HK-2 (cell line): ENCODE measurements around the gene CBARP.
"Not testable (repeated sequence)": the region's sequence is repeated elsewhere in the genome, so short reads cannot be mapped to it uniquely, and the experiment has no call there.

ENCODE experiments used
- DNase-seq: peaks from one replicate; pipeline ENCODE4 v3.0.0-alpha.2; 2018; ENCODE audit not compliant: unreplicated experiment

Gene CBARP

DNA sequence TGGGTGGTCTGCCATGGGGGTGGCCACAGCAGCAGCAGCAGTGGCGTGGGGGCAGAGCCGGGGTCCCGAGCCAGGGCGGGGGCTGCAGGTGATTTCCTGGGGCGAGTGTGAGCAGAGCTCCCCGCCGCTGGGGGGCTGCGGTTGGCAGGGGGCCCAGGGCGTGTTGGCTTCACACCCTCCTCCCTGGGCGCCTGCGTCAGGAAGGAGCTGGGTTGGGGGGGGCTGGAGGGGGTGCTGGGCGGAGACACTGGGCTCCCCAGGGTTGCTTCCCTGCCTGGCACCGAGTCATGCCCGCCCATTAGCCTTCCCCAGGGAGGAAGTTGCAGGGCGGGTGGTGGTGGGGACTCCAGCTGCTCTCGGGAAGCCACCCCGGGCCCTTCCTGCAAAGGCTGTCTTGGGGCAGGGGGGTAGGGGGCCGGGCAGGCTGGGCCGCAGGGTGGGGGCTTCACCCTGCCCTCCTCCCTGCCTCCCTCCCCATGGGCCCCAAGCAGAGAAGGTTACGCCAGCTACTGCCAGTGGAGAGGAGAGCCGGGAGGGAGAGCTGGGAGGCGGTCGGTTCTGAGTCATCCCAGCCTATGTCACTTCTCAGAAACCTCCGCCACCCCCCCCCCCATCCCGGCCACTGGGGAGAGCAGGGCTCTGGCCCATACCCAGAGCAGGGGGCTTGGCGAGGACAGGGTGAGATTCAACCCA, 15.2 kb upstream of the CBARP start:
- peak; percentile 95 for DNase-seq

DNA sequence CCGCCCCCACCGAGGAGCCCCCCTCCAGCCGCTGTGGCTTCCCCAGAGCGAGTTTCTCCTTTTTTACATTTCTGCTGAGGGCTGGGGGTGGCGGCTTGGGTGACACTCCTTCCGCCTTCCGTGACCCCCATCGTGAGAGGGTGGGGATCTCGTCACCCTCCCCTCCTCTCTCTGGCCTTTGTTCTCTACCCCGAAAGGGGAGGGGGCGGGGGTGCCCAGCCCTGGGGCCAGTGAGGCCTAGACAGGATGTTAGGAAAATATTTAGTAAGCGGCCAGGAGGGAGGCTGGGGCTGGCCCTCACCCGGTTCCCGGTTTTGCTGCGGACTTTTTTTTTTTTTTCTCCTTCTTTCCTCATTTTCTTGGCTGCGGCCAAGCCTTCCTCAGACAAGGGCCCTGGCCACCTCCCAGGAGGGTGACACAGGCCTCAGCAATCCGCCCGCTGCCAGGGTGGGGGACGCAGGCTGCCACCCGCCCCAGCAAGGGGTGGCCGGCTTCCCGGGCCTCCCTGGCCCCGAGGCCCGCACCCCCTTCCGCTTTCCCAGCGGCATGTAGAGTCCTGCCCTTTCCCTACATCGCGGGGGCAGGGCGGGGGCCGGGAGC, 14.5 kb upstream of the CBARP start:
- peak; percentile 91 for DNase-seq

DNA sequence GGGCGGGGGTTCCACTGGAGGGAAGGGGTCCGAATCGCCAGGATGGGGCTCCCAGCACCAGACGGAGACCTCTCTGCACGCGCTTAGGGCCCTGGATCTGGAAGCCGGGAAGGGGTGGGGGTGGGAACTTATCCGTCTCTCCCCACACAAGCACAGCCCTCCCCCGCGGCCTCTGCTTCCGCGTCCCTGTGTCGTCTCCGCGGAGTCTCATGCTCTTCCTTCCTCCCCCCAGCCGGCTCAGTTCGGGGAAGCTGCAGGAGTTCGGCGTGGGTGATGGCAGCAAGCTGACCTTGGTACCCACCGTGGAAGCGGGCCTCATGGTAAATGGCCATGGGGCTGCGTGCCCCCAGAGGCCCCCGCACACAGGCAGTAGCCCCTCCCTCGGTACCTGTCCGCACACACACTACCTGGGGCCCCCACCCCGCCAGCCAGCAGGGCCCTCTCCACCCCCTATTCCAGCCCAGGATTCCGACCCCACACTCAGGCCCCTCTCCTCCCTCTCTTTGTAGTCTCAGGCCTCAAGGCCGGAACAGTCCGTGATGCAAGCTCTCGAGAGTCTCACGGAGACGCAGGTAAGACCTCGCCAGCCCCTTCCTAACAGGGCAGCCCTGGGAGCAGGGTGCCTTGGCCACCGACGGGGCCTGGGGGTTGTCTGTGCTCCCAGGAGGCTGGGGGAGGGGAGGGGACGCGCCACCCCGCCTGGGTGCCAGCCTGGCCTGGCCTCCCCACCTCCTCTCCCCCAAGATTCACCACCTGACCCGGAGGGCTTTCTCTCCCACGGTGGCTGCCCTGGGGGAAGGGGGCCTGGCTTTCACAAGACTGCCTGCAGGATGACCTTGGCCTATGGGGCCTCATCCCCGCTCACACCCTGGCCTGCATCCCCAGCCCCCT, 13.8 kb upstream of the CBARP start:
- DNase-seq: peak; percentile 74

DNA sequence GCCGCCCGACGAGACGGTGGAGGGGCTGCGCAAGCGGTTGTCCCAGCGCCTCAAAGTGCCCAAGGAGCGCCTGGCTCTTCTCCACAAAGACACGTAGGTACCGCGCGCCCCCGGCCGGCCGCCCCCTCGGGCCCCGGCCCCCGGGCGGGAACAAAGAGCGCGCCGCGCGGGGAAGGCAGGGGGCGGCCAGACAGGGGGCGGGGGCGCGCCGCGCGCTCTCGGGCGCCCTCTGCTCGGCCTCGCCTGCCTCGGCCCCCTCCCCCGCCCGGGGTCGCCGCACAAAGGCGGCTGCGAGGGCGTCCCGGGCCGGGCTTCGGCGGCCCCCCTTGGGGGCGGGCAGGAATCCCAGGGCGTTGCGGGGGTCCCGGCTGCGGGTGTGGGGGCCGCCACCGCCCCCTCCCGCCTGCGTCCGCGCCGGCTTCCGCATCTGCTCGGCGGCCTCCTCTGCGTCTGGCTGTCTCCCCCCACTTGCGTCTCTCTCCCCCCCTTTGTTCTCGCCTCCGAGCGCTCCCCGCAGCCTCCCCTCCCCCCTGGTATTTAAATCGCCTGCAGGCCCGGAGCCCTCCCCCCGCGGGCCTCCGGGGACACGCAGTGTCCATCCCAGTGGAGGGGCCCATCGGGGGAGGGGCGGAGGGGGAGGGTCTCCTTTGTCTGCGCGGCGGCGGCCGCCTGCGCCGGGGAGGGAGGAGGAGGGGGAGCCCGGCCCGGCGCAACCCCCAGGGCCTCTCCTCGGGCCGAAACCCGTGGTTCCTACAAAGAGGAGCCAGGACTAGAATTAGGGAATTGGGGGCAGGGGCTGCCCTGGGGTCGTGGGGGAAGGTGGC, 12.8 kb upstream of the CBARP start:
- DNase-seq: peak; percentile 39

DNA sequence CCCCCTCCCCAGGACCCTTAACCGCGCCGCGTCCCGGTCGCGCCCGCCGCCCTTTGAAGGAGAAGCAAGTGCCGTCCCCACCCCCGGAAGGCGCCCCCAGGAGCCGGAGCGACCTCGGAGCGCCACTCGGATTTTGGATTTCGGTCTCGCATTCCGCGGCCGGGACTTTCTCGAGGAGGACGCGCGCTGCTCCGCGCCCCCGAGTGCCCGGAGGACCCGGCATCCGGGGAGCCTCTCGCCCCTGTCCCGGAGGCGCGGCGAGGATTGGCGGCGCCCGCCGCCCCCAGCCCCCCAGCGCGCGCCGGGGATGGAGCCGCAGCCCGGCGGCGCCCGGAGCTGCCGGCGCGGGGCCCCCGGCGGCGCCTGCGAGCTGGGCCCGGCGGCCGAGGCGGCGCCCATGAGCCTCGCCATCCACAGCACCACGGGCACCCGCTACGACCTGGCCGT, 12.2 kb upstream of the CBARP start:
- no peak for DNase-seq

DNA sequence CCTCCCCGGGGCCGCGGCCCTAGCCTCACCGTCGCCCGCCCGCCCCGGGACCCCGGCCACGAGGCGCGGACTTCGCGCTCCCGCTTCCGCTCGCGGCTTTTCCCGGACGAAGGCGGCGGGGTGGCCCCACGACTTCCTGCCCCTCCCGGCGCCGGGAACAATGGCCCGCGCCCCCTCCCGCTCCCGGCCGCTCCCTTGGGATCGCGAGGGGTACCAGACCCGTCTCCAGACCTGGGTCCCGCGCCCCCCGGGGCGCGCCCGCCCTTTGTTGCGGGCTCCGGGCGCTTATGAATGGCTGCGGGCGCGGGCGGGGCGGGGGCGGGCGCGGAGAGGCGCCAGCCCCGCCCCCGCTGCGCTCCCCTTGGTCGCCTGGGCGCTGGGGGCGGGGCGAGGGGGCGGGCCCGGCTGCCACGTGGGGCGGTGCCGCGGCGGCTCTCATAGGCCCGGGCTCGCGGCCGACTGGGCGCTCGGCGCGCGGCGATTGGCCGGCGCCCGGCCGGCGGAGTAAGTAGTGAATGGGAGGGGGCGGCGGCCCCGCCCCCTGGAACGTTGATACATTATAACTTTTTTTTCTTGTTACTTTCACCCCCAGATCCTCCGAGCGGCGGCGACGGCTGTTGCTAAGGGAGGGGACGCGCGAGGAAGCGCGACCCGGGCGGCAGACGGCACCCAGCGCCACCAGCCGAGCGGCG, 11.6 kb upstream of the CBARP start:
- DNase-seq: peak; percentile 95

DNA sequence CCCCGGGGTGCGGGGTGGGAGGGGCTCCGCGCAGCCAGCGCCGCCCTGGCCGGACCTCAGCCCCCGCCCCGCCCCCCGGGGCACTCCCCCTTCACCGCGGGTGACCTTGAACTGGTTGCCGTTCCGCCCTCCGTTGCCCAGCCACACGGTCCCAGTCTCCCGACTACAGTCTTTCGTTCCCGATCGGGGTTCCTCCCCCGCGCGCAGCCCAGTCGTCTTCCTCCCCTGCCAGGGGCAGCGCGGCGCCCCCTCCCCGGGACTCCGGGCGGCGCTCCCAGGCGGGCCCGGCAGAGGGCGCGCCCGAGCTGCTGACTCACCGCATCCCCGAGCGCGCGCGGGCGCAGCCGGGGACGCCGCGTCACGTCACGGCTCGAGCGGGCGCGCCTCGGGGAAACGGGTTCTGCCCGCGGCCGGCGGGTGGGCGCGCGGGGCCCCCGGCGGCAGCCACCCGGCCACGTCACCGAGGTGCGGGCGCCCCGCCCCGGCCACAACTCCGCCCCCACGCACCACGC, 11.0 kb upstream of the CBARP start:
- peak; percentile 81 for DNase-seq

DNA sequence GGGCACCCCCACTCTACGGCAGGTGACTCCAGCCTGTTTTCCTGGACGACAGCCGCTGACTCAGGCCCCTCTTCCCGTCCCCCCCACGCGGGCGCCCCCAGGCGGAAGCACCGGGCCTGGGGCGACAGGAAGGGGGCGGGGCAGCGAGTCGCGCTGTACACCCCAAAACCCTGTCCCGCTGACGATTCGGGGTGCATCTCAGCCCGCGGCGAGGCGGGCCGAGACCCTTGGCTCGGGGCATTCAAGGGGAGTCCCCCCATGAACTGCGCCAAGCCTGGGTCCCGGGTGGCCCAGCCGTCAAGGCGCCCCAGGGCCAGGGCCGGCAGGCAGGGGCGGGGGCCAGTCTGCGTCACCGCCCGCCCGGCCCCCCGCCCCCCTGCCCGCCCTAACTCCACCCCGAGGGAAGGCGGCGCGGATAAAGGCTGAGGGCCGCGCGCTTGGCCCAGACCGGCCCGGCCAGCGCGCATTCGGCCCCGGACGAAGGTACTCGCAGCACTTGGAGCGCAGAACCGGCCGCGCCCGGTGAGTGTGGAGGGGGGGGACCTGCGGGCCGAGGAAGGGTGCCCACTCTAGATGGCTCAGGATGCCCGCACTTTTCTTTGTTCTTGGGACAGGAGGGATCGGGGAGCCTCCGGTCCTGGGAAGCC, 10.5 kb upstream of the CBARP start, which contains the start of gene MIDN:
TSS of gene MIDN (plus strand) at position 445 of the 647 bp plus-strand sequence. CDS start 1,714 bp downstream, outside the sequence.
- peak; percentile 87 for DNase-seq

DNA sequence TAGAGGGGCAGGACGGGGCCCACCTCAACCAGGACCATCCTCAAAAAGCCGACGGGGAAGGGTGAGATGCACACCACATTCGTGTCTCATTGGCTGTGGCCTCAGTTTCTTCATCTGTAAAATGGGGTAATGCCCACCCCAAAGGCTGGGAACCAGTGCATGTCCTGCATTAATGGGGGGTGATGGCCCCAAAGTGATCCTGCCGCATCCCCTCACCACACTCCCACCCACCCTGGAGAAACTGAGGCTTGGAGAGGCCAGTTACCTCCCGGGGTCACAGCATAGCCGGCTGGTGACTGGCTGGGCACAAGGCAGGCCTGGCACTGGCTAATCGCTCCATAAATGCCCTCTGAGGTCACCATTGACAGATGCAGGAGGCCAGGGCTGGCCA, 9.9 kb upstream of the CBARP start:
- DNase-seq: no peak

DNA sequence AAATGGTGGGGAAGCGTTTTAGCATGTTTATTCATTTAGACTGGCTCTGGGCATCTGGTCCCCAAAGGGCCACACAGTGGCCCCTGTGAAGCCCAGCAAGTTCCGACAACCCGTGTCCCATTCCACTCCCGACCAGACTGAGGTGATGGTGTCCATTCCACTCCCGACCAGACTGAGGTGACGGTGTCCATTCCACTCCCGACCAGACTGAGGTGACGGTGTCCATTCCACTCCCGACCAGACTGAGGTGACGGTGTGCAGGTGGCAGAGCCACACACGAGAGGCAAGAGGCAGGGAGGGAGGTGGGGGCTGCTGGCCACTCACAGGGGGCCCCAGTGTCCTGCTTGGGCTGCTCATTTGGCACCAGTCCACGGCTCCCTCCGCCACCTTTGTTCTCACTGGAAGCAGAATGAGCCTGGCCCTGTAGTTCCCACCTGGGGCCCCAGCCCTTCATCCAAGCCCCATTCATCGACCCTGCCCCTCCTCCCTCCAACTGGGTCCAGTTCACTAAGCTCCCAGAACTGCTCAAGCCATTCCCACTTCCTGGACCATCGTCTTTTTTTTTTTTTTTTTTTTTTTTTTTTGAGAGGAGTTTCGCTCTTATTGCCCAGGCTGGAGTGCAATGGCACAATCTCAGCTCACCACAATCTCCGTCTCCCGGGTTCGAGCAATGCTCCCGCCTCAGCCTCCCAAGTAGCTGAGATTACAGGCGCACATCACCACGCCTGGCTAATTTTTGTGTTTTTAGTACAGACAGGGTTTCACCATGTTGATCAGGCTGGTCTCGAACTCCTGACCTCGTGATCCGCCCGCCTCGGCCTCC, 8.7 kb upstream of the CBARP start:
- not testable (repeated sequence) for DNase-seq

DNA sequence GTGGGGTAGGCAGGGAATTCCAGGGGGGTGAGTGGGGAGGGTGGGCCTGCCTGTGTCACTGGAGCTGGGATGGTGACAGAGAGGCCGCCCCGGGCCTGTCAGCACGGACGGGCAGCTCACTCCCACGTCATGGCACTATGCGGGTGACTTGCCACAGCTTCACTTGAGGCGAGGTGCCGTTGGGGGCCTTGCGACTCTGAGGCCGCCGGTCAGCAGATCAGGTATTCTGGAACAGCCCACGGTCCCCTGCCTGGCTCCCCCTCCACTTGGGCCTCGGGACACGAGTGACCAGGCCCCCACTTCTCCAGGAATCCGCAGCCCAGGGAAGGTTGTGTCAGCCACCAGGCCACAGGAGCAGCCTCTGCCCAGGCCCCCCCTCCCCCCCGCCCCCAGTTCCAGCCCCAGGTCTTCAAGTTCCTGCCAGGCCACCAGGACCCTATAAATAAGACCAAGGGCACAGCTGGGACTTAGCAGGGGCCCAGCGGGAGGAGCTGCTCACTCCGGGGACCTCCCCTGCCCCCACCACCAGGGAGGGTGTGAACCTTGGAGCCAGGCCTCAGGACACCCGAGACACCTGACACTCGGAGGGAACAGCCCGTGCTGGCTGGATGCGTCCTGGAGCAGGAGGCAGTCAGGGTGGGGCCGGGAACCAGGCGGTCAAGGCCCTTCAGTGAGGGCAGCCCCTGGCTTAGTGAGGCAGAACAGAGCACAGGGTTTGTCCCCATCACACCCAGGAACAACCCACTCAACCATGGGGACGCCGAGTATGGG, 7.9 kb upstream of the CBARP start:
- no peak for DNase-seq

DNA sequence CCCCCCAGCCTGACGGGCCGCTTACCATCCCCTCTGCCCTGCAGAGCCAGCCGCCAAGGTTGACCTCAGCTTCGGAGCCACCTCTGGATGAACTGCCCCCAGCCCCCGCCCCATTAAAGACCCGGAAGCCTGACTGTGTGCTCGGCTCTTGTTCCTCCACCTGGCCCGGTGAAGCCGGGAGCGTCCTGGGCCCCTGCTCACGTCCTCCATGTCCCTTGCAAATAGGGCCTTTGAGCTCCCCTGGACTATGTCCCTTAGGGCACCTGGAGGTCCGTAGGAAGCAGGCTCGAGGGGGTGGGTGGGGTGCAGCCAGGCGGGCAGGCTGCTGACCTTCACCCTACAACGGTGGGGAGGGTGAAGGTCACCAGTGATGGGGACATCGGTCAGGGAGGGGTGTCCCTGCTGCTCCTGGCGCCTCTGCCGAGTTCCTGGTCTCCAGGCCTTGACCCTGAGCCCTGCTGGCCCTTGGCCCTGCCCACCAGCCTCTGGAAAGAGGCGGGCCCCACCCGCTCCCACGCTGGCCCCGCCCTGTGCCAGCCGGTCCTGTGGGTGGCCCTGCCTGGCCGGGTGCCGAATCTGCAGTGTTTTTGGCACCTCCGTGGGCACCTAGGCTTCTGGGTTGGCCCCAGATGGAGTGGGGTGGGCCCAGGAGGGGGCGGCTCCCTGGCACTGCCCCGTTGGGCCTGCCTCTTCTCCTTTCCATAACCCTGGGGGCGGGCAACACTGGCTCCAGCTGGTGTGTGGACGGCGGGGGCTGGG, 7.1 kb upstream of the CBARP start:
- DNase-seq: no peak

DNA sequence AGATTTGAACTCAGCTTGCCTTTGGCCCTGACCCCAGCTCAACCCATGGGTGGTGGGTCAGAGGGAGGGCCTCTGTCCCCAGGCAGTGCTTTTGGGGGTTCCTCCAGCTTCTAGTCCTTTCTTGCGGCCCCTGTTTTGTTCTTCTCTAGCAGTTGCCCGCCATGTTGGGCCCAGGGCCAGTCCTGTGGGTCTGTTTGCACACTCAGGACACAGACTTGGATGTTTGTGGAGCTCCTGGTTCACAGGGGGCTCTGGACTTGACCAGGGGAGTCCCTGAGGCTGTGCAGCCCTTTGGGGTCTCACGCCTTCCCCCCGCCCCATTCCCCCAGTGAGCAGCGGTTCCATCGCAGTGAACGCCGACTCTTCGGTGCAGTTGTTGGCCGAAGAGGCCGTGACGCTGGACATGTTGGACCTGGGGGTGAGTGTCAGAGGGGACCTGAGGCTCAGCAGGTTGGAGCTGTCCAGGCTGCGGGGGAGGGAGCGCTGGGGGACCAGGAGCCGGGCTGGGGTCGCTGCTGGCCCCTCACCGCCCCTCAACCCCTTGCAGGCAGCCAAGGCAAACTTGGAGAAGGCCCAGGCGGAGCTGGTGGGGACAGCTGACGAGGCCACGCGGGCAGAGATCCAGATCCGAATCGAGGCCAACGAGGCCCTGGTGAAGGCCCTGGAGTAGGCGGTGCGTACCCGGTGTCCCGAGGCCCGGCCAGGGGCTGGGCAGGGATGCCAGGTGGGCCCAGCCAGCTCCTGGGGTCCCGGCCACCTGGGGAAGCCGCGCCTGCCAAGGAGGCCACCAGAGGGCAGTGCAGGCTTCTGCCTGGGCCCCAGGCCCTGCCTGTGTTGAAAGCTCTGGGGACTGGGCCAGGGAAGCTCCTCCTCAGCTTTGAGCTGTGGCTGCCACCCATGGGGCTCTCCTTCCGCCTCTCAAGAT, 6.2 kb upstream of the CBARP start:
- peak; percentile 77 for DNase-seq

DNA sequence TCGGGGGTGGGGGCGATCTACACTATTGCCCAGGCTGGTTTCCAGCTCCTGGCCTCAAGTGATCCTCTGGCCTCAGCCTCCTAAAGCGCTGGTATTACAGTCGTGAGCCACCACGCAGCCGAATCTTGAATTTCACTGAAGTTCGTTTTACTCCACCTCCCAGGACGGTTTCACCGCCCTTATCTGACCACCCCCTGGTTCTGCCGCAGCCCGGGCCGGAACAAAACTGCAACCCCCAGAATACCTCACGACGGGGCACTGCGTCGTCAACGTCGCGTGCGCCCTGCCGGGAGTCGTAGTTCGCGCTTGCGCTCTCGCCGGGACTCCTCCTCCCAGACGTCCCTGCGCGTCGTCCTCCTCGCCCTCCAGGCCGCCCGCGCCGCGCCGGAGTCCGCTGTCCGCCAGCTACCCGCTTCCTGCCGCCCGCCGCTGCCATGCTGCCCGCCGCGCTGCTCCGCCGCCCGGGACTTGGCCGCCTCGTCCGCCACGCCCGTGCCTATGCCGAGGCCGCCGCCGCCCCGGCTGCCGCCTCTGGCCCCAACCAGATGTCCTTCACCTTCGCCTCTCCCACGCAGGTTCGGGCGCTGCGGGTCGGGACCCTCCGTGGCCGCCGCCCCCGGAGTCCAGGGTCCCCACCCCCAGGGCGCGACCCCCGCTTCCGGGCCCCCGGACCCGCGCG, 3.8 kb upstream of the CBARP start, which contains the start of gene ATP5F1D:
TSS of gene ATP5F1D (plus strand) at position 335 of the 679 bp plus-strand sequence. CDS start at position 435, 100 bp downstream.
- DNase-seq: peak; percentile 93

DNA sequence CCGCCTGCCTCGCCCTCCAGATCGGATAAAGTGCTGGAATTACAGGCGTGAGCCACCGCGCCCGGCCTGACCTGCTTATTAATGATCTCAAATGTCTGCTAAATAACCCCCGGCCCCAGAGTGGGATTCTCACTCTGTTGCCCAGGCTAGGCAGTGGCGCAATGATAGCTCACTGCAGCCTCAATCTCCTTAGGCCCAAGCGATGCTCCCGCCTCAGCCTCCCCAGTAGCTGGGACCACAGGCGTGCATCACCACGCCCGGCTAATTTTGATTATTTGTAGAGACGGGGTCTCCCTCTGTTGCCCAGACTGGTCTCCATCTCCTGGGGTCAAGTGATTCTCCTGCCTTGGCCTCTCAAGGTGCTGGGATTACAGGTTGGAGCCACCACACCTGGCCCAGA, 3.1 kb upstream of the CBARP start:
- no peak for DNase-seq
